ENCODE measurements around the gene OR51S1. TPM values are rescaled to one million over a fixed set of nuclear protein-coding genes. Genes with fewer than 3 reads are reported as not detected.
A peak's percentile ranks its signal among the peaks of the same experiment; 100 is the strongest.

OR51S1 gene
- not detected in 2 replicates for total RNA-seq
- not detected in 2 replicates for polyA plus RNA-seq

- 69% methylated on average over 9 of the region's 9 CpGs for WGBS (ENCODE audit: low lambda C conversion rate, missing lambda C conversion rate)
- H3K4me3 ChIP-seq, result no peak within 1 kb of the TSS
- H3K4me2 ChIP-seq, result no peak within 1 kb of the TSS
- no peaks in the 10 kb centered on the region for H3K9me2 ChIP-seq (replicated peaks; ENCODE audit: insufficient read depth)
- DNase-seq (ENCODE audit: low spot score), result no peak
- no peaks in the 10 kb centered on the region for H4K20me1 ChIP-seq (ENCODE audit: insufficient read depth, poor library complexity, severe bottlenecking)
- no peak within 1 kb of the TSS for H2AFZ ChIP-seq
- H3K36me3 ChIP-seq (replicated peaks; ENCODE audit: insufficient read depth, low read depth), result no peaks in the 10 kb centered on the region
- H3K79me2 ChIP-seq, result no peaks in the 10 kb centered on the region
- TF ChIP-seq CTCF (IDR thresholded peaks at IDR 0.05; ENCODE audit: poor library complexity), result no peak
- TF ChIP-seq EZH2 (IDR thresholded peaks at IDR 0.05; ENCODE audit: borderline replicate concordance), result no peak
- TF ChIP-seq EZH2phosphoT487 (IDR thresholded peaks at IDR 0.05; ENCODE audit: low read depth, severe bottlenecking, unreplicated experiment), result no peak
- H3K27me3 ChIP-seq, result no peaks in the 10 kb centered on the region
- no peaks in the 10 kb centered on the region for H3K9me3 ChIP-seq (ENCODE audit: low read depth)
- no peak within 1 kb of the TSS for H3K27ac ChIP-seq
- no peaks in the 10 kb centered on the region for H3K4me1 ChIP-seq (ENCODE audit: insufficient read depth)
Measured at GRCh38 chr11:4848908-4849532, at the start of gene OR51S1. OR51S1 (minus strand) TSS chr11:4849208; CDS start chr11:4849208, 0 bp downstream.

GRCh38 chr11:4891996-4892640, 43.1 kb upstream of the OR51S1 start:
- H3K27ac ChIP-seq, result no peak overlapping the region
- TF ChIP-seq EZH2phosphoT487 (IDR thresholded peaks at IDR 0.05; ENCODE audit: low read depth, severe bottlenecking, unreplicated experiment) (no peak), CTCF (IDR thresholded peaks at IDR 0.05; ENCODE audit: poor library complexity) (no peak), EZH2 (IDR thresholded peaks at IDR 0.05; ENCODE audit: borderline replicate concordance) (no peak)
- H3K4me3 ChIP-seq, result no peak overlapping the region
- DNase-seq (ENCODE audit: low spot score), result peak; percentile 10
- H3K4me1 ChIP-seq (ENCODE audit: insufficient read depth), result no peaks in the 10 kb centered on the region
- no peak overlapping the region for H2AFZ ChIP-seq
- no peaks in the 10 kb centered on the region for H3K36me3 ChIP-seq (replicated peaks; ENCODE audit: insufficient read depth, low read depth)
- no peaks in the 10 kb centered on the region for H3K27me3 ChIP-seq
- 87% methylated on average over 1 of the region's 1 CpG for WGBS (ENCODE audit: low lambda C conversion rate, missing lambda C conversion rate)
- H3K9me3 ChIP-seq (ENCODE audit: low read depth), result no peaks in the 10 kb centered on the region
- H3K79me2 ChIP-seq, result no peaks in the 10 kb centered on the region
- H3K9me2 ChIP-seq (replicated peaks; ENCODE audit: insufficient read depth), result no peaks in the 10 kb centered on the region
- no peak overlapping the region for H3K4me2 ChIP-seq
- no peaks in the 10 kb centered on the region for H4K20me1 ChIP-seq (ENCODE audit: insufficient read depth, poor library complexity, severe bottlenecking)

- Histone ChIP-seq H3K4me2 (no peak overlapping the region), H3K4me1 (ENCODE audit: insufficient read depth) (no peaks in the 10 kb centered on the region), H3K36me3 (replicated peaks; ENCODE audit: insufficient read depth, low read depth) (no peaks in the 10 kb centered on the region), H2AFZ (no peak overlapping the region), H3K9me3 (ENCODE audit: low read depth) (no peaks in the 10 kb centered on the region), H3K27me3 (no peaks in the 10 kb centered on the region), H3K9me2 (replicated peaks; ENCODE audit: insufficient read depth) (no peaks in the 10 kb centered on the region), H3K27ac (no peak overlapping the region), H3K79me2 (no peaks in the 10 kb centered on the region), H3K4me3 (no peak overlapping the region), H4K20me1 (ENCODE audit: insufficient read depth, poor library complexity, severe bottlenecking) (no peaks in the 10 kb centered on the region)
- no peak for DNase-seq (ENCODE audit: low spot score)
- no peak for TF ChIP-seq EZH2 (IDR thresholded peaks at IDR 0.05; ENCODE audit: borderline replicate concordance)
- TF ChIP-seq CTCF (IDR thresholded peaks at IDR 0.05; ENCODE audit: poor library complexity), result no peak
- no peak for TF ChIP-seq EZH2phosphoT487 (IDR thresholded peaks at IDR 0.05; ENCODE audit: low read depth, severe bottlenecking, unreplicated experiment)
- 92% methylated on average over 2 of the region's 2 CpGs for WGBS (ENCODE audit: low lambda C conversion rate, missing lambda C conversion rate)
Measured at GRCh38 chr11:4890279-4890678, 41.3 kb upstream of the OR51S1 start.

All from hepatocyte (in vitro differentiated cells).